ENCODE data around the gene LAMA5.

- no peak for TF ChIP-seq CTCF (IDR thresholded peaks at IDR 0.05 in 4 of 5, conservative IDR thresholded peaks at IDR 0.05 in 1 of 5)
- no peak for TF ChIP-seq POLR2A (IDR thresholded peaks at IDR 0.05)
Observed at GRCh38 chr20:62327726-62328495, 39.2 kb downstream of the LAMA5 start.

Measured in gastrocnemius medialis (tissue), 4 donors.